ENCODE results near the gene ISOC2. TPM values are rescaled to one million over a fixed set of nuclear protein-coding genes. Genes with fewer than 3 reads are reported as not detected.

ISOC2 gene
- total and polyA plus RNA-seq, 4 donors, result 34.9 to 85.0 (median 65.9) TPM

DNA sequence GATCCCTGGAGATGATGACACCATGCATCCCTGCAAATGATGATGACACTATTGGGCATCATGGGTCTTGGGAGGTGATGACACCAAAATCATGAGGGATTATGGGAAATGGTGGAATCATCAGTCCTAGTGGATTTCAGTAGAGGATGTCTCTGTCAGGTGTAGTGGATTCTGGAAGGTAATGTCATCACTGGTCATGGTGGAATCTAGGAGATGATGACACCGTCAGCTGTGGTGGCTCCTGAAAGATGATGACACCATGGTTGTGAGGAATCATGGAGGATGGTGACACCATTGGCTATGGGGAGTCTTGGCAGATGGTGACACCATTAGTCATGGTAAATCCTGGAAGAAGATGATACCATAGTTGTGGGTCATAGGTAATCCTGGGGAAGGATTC is 30.3 kb downstream of the ISOC2 start:
- WGBS, 2 donors, result 82 to 94% methylated on average over 1 of the region's 1 CpG
- Histone ChIP-seq H3K9me3 (ENCODE audit: control insufficient read depth in 4 of 4, insufficient read depth in 3 of 4, low read length in 3 of 4) (peaks cover 0 to 6% (median 0%) of the 10 kb centered on the region in 4 donors), H3K27ac (ENCODE audit: low read depth in 1 of 2, low read length in 1 of 2) (no peak overlapping the region), H3K4me3 (no peak overlapping the region), H3K27me3 (ENCODE audit: control insufficient read depth in 3 of 3, insufficient read depth in 3 of 3, low read length in 2 of 3) (peaks cover 8 to 36% (median 23%) of the 10 kb centered on the region in 3 donors), H3K4me1 (ENCODE audit: control insufficient read depth in 5 of 5, insufficient read depth in 5 of 5, low read length in 5 of 5) (no peaks in the 10 kb centered on the region), H3K36me3 (ENCODE audit: control insufficient read depth in 4 of 4, insufficient read depth in 4 of 4, low read length in 4 of 4) (no peaks in the 10 kb centered on the region), H3K9ac (ENCODE audit: insufficient read depth in 1 of 2, low read length in 2 of 2) (no peak overlapping the region)
- no peak for TF ChIP-seq CTCF (IDR thresholded peaks at IDR 0.05; ENCODE audit: control extremely low read depth, extremely low read depth)
- DNase-seq, result no peak
- no peak for ATAC-seq (ENCODE audit: insufficient read depth, low FRiP score)

DNA sequence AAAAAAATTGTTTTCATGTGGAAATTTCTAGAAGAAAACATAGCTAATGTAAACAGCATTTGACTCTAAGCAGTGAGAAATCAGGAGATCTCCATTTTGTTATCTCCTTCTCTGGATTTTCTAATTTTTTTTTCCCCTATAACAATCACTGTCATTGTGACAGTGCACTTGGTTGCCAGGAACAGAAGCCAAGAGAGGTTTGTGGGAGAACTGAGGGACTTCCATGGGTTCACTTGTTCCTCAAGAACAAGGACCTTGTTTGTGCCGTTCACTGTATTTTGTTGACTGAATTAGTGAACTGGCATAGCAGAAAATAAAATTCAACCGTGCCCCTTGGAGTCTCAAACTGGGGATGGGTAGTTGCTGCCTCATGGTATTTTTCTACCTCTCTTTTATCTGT is 35.4 kb downstream of the ISOC2 start:
- Histone ChIP-seq H3K9ac (ENCODE audit: insufficient read depth in 1 of 2, low read length in 2 of 2) (no peak overlapping the region), H3K36me3 (ENCODE audit: control insufficient read depth in 4 of 4, insufficient read depth in 4 of 4, low read length in 4 of 4) (no peaks in the 10 kb centered on the region), H3K27ac (ENCODE audit: low read depth in 1 of 2, low read length in 1 of 2) (no peak overlapping the region), H3K4me1 (ENCODE audit: control insufficient read depth in 5 of 5, insufficient read depth in 5 of 5, low read length in 5 of 5) (no peaks in the 10 kb centered on the region), H3K27me3 (ENCODE audit: control insufficient read depth in 3 of 3, insufficient read depth in 3 of 3, low read length in 2 of 3) (peaks cover 0 to 12% (median 6%) of the 10 kb centered on the region in 3 donors), H3K4me3 (no peak overlapping the region), H3K9me3 (ENCODE audit: control insufficient read depth in 4 of 4, insufficient read depth in 3 of 4, low read length in 3 of 4) (peaks cover 0 to 10% (median 0%) of the 10 kb centered on the region in 4 donors)
- ATAC-seq (ENCODE audit: insufficient read depth, low FRiP score), result no peak
- WGBS, 2 donors, result 60 to 79% methylated on average over 2 of the region's 2 CpGs
- no peak for TF ChIP-seq CTCF (IDR thresholded peaks at IDR 0.05; ENCODE audit: control extremely low read depth, extremely low read depth)
- DNase-seq, result no peak

DNA sequence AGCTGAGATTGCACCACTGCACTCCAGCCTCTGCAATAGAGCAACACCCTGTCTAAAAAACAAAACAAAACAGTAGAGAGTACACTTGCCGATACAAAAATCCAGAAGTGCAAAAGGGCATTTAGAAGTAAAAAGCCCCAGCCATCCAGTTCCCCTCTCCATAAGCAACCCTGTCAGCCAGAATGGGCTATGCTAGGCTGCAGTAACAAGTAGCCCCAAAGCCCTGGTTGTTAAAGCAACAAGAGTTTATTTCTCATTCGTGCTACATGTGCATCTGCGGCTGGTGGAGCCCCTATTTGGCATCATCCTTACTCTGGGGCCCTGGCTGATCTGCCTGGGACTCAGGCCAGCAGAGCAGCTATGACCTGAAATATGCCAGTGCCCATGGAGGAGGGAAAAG is 36.9 kb downstream of the ISOC2 start:
- no peaks in the 10 kb centered on the region for H3K4me1 ChIP-seq (ENCODE audit: control insufficient read depth in 5 of 5, insufficient read depth in 5 of 5, low read length in 5 of 5)
- no peak for ATAC-seq (ENCODE audit: insufficient read depth, low FRiP score)
- no peaks in the 10 kb centered on the region for H3K36me3 ChIP-seq (ENCODE audit: control insufficient read depth in 4 of 4, insufficient read depth in 4 of 4, low read length in 4 of 4)
- no peak overlapping the region for H3K4me3 ChIP-seq
- no peak overlapping the region for H3K9ac ChIP-seq (ENCODE audit: insufficient read depth in 1 of 2, low read length in 2 of 2)
- peaks cover 0 to 8% (median 0%) of the 10 kb centered on the region in 4 donors for H3K9me3 ChIP-seq (ENCODE audit: control insufficient read depth in 4 of 4, insufficient read depth in 3 of 4, low read length in 3 of 4)
- peaks cover 0 to 12% (median 6%) of the 10 kb centered on the region in 3 donors for H3K27me3 ChIP-seq (ENCODE audit: control insufficient read depth in 3 of 3, insufficient read depth in 3 of 3, low read length in 2 of 3)
- no peak overlapping the region for H3K27ac ChIP-seq (ENCODE audit: low read depth in 1 of 2, low read length in 1 of 2)
- WGBS, 2 donors, result 76 to 94% methylated on average over 3 of the region's 3 CpGs
- DNase-seq, result no peak
- no peak for TF ChIP-seq CTCF (IDR thresholded peaks at IDR 0.05; ENCODE audit: control extremely low read depth, extremely low read depth)

All from lung (tissue), 12 donors.